Right atrium auricular region (tissue), 2 donors: ENCODE data around the gene SPIN2A. TPM values are rescaled to one million over a fixed set of nuclear protein-coding genes. Genes with fewer than 3 reads are reported as not detected.
A peak's percentile ranks its signal among the peaks of the same experiment; 100 is the strongest.
"Not testable (repeated sequence)": the region's sequence is repeated elsewhere in the genome, so short reads cannot be mapped to it uniquely, and the experiment has no call there.

Experiments used
- DNase-seq: peaks from one replicate; pipeline ENCODE4 v3.0.0-alpha.2; 2019; ENCODE audit warnings: low spot score
- H3K27ac ChIP-seq, 2 donors: fragments of 200-600 bp; sonication (generic); 1 replicate in 1 of 2; 2 replicates in 1 of 2; pipeline ENCODE4 v1.5.1; 2016 to 2019
- H3K27me3 ChIP-seq, 2 donors: fragments of 200-600 bp; sonication (generic); one replicate each; pipeline versions ENCODE4 v1.5.1 to v1.6.0; 2017 to 2019
- H3K36me3 ChIP-seq: fragments of 200-600 bp; sonication (generic); one replicate; pipeline ENCODE4 v1.5.1; 2016
- H3K4me1 ChIP-seq, 2 donors: fragments of 200-600 bp; sonication (generic); one replicate each; pipeline versions ENCODE4 v1.5.1 to v1.6.0; 2017 to 2019
- H3K4me3 ChIP-seq, 2 donors: fragments of 200-600 bp; sonication (generic); 1 replicate in 1 of 2; 2 replicates in 1 of 2; pipeline ENCODE4 v1.5.1; 2017 to 2019; ENCODE audit warnings: mild to moderate bottlenecking in 1 of 2, moderate library complexity in 1 of 2
- H3K9me3 ChIP-seq, 2 donors: fragments of 200-600 bp; sonication (generic); one replicate each; pipeline ENCODE4 v1.5.1; 2019
- CTCF ChIP-seq, 2 donors: fragments of 200-600 bp; sonication (generic); IDR thresholded peaks; one replicate each; pipeline ENCODE4 v1.5.1; 2019; ENCODE audit warnings: antibody characterized with exemption in 2 of 2
- total RNA-seq, 2 donors: library from RNA; depleted of rRNA; stranded (reverse); fragments of >200 nt; gene quantifications; one replicate each; pipeline ENCODE4 v1.1.0, GENCODE V29; 2016

Gene SPIN2A
- total RNA-seq, 2 donors from 2014 or later, result 0.12 TPM; not detected in 1

GRCh38 chrX:57138674-57139073, 1.5 kb upstream of the SPIN2A start:
- Histone ChIP-seq H3K36me3 (no peaks in the 10 kb centered on the region), H3K4me3 (no peak overlapping the region), H3K9me3 (no peaks in the 10 kb centered on the region), H3K27me3 (no peaks in the 10 kb centered on the region), H3K27ac (no peak overlapping the region), H3K4me1 (no peaks in the 10 kb centered on the region)
- no peak for DNase-seq
- TF ChIP-seq CTCF (IDR thresholded peaks at IDR 0.05), result no peak

- H3K4me3 ChIP-seq, result peak overlapping the region in 1 of 2 donors; percentile 31
- no peaks in the 10 kb centered on the region for H3K9me3 ChIP-seq
- no peak for DNase-seq
- H3K36me3 ChIP-seq, result no peaks in the 10 kb centered on the region
- H3K4me1 ChIP-seq, result no peaks in the 10 kb centered on the region
- no peak for TF ChIP-seq CTCF (IDR thresholded peaks at IDR 0.05)
- no peak overlapping the region for H3K27ac ChIP-seq
- no peaks in the 10 kb centered on the region for H3K27me3 ChIP-seq
Observed at GRCh38 chrX:57137501-57137900, 304 bp upstream of the SPIN2A start.

- H3K9me3 ChIP-seq, H3K4me3 ChIP-seq, H3K36me3 ChIP-seq, H3K27me3 ChIP-seq, H3K4me1 ChIP-seq, DNase-seq, H3K27ac ChIP-seq: not testable (repeated sequence)
Observed at GRCh38 chrX:57136589-57136988, 608 bp downstream of the SPIN2A start.

GRCh38 chrX:57135287-57135686, 1.9 kb downstream of the SPIN2A start:
- H3K9me3 ChIP-seq, result no peaks in the 10 kb centered on the region
- no peak overlapping the region for H3K27ac ChIP-seq
- no peak overlapping the region for H3K4me3 ChIP-seq
- no peak for TF ChIP-seq CTCF (IDR thresholded peaks at IDR 0.05)
- no peaks in the 10 kb centered on the region for H3K27me3 ChIP-seq
- DNase-seq, result no peak
- no peaks in the 10 kb centered on the region for H3K4me1 ChIP-seq
- H3K36me3 ChIP-seq, result no peaks in the 10 kb centered on the region

GRCh38 chrX:57134702-57135101, 2.5 kb downstream of the SPIN2A start:
- Histone ChIP-seq H3K9me3 (no peaks in the 10 kb centered on the region), H3K27ac (no peak overlapping the region), H3K36me3 (no peaks in the 10 kb centered on the region), H3K4me1 (no peaks in the 10 kb centered on the region), H3K4me3 (no peak overlapping the region), H3K27me3 (no peaks in the 10 kb centered on the region)
- TF ChIP-seq CTCF (IDR thresholded peaks at IDR 0.05), result no peak
- no peak for DNase-seq

GRCh38 chrX:57133706-57134105, 3.5 kb downstream of the SPIN2A start:
- H3K27me3 ChIP-seq, result peaks cover 0 to 4% of the 10 kb centered on the region in 2 donors
- no peaks in the 10 kb centered on the region for H3K9me3 ChIP-seq
- DNase-seq, result no peak
- H3K36me3 ChIP-seq, result no peaks in the 10 kb centered on the region
- TF ChIP-seq CTCF (IDR thresholded peaks at IDR 0.05), result no peak
- H3K4me1 ChIP-seq, result no peaks in the 10 kb centered on the region
- no peak overlapping the region for H3K27ac ChIP-seq
- no peak overlapping the region for H3K4me3 ChIP-seq

- not testable (repeated sequence) for H3K27ac ChIP-seq, H3K9me3 ChIP-seq, H3K36me3 ChIP-seq, H3K4me3 ChIP-seq, DNase-seq, H3K27me3 ChIP-seq, H3K4me1 ChIP-seq
Observed at GRCh38 chrX:57133284-57133683, 3.9 kb downstream of the SPIN2A start.
